ENCODE measurements around the gene PXK.
"Not testable (repeated sequence)": the region's sequence is repeated elsewhere in the genome, so short reads cannot be mapped to it uniquely, and the experiment has no call there.

Gene PXK

GRCh38 chr3:58332575-58333188, at the start of gene PXK:
Gene PXK, plus strand, starts transcription at chr3:58332892. Its CDS starts 97 bp downstream, at chr3:58332989.
- DNase-seq = peak; percentile 84

GRCh38 chr3:58285334-58285733, 47.4 kb upstream of the PXK start:
- DNase-seq = no peak

- no peak for DNase-seq
Measured at GRCh38 chr3:58287354-58287753, 45.3 kb upstream of the PXK start.

- DNase-seq = no peak
Measured at GRCh38 chr3:58288011-58288728, 44.5 kb upstream of the PXK start.

GRCh38 chr3:58288964-58289613, 43.6 kb upstream of the PXK start:
- DNase-seq = not testable (repeated sequence)

GRCh38 chr3:58290446-58290845, 42.2 kb upstream of the PXK start:
- not testable (repeated sequence) for DNase-seq

- DNase-seq = no peak
Measured at GRCh38 chr3:58291671-58292338, 40.9 kb upstream of the PXK start.

GRCh38 chr3:58292866-58293265, 39.8 kb upstream of the PXK start:
- DNase-seq = no peak

DNA sequence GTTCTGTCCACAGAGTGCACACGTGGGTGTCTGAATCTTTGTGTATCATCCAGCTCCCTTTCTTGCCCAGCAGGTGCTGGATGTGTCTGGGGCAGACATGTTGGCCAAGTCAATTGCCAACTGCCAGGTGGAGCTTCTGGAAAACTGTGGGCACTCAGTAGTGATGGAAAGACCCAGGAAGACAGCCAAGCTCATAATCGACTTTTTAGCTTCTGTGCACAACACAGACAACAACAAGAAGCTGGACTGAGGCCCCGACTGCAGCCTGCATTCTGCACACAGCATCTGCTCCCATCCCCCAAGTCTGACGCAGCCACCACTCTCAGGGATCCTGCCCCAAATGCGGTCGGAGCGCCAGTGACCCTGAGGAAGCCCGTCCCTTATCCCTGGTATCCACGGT, 39.2 kb upstream of the PXK start:
- no peak for DNase-seq

GRCh38 chr3:58296269-58296668, 36.4 kb upstream of the PXK start:
- no peak for DNase-seq

DNA sequence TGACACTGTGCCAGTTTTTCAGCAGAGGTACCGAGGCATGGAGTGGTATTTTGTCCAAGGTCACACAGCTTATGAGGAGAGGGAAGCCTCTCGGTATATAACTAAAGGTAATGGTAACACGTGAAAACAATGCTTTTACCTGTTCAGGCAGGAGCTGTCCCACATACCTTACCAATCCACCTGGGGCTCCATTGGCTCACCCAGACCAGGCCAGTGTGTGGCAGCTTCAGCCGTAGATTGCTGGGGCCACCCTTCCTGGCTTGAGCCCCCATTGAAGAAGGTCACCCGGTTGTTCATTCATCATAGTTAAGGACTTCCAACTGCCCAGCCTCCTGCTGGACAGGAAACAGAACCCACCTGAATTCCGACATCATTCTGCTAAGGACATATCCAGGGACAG, 35.8 kb upstream of the PXK start:
- no peak for DNase-seq

GRCh38 chr3:58298190-58298589, 34.5 kb upstream of the PXK start:
- no peak for DNase-seq

GRCh38 chr3:58299075-58299474, 33.6 kb upstream of the PXK start:
- DNase-seq = no peak

DNA sequence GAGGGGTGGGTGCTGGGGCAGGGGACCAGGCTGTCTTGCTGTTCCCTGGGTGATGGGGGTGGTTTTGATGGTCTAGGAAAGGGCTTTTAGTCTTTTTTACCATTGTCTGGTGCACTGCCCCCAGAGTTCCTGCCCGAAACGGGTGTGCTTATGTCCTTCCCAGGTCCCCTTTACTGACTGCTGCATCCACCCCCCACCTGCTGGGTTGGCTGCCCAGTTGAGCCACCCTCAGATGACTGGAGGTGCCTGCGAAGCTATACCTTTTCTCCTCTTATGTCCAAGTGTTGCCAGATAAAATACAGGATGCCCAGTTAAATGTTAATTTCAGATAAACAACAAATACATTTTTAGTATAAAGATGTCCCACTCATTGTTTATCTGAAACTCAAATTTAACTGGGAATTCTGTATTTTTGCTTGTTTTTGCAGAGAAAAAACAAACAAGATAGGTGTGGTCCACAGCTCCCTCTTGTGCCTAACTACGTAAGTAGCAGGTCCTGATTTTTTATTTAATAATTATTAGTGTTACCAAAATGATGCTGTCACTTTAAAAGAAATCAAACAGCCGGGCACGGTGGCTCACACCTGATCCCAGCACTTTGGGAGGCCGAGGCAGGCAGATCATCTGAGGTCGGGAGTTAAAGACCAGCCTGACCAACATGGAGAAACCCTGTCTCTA, 32.7 kb upstream of the PXK start:
- DNase-seq = peak; percentile 49

GRCh38 chr3:58305882-58306711, 26.6 kb upstream of the PXK start, which contains the start of the genes HTD2 and RPP14:
Gene HTD2, plus strand, starts transcription at chr3:58306520. Its CDS starts 11,094 bp downstream, at chr3:58317614.
Gene RPP14, plus strand, starts transcription at chr3:58306245. Its CDS starts 4,085 bp downstream, at chr3:58310330.
- peak; percentile 95 for DNase-seq

DNA sequence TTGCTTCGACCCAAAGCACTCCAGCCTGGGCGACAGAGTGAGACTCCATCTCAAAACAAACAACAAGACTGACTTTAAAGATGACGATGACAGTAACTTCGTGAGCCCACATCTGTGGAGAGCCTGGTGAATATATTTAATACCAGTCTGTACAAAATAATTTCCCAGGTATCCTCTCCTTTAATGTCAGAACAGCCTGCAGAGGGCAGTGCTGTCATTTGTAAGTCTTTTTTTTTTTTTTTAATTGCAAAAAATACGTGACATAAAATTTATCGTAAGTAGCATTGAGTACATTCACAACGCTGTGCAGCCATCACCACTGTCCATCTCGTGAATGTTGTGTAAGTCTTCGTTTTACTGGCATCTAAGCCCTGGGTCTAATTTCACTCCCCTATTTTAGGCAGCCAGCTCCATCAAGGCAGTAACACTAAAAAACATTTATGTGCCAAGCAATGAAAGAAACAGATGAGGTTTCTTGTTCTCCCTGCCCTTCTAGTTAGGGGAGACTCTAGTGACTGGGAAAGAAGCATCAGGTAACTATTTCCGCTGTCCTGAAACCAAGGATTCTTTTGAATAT, 25.0 kb upstream of the PXK start:
- DNase-seq = peak; percentile 57

GRCh38 chr3:58308728-58309127, 24.0 kb upstream of the PXK start:
- DNase-seq = no peak

GRCh38 chr3:58317811-58318210, 14.9 kb upstream of the PXK start:
- no peak for DNase-seq

DNA sequence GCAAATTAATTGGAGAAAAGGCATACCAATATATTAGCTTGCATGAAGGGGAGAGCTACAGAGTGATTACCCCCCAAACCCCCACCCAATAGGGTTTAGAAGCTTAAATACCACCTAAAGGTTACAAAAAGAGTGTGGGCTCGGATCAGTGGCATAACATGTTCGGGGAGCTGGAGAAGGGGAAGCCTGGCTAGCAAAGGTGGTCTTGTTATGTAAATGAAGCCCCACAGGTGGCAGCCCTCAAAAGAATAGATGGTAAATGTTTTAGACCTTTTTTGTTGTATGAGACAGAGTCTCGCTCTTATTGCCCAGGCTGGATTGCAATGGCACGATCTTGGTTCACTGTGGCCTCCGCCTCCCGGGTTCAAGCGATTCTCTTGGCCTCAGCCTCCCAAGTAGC, 10.9 kb upstream of the PXK start:
- DNase-seq = no peak

GRCh38 chr3:58322793-58323192, 9.9 kb upstream of the PXK start:
- DNase-seq = no peak

All from HCEC 1CT (cell line).